ENCODE measurements around the gene OR9Q1.

Gene OR9Q1

GRCh38 chr11:58067685-58068084, 44.0 kb downstream of the OR9Q1 start:
- no peak for TF ChIP-seq CTCF (IDR thresholded peaks at IDR 0.05; ENCODE audit: insufficient read depth, missing control alignments)
- FAIRE-seq = no peak
- no peak for DNase-seq (ENCODE audit: insufficient read length, low spot score)

- FAIRE-seq (no peak), DNase-seq (ENCODE audit: insufficient read length, low spot score) (no peak)
- no peak for TF ChIP-seq CTCF (IDR thresholded peaks at IDR 0.05; ENCODE audit: insufficient read depth, missing control alignments)
Measured at GRCh38 chr11:58068655-58069054, 45.0 kb downstream of the OR9Q1 start.

- no peak for FAIRE-seq
- no peak for TF ChIP-seq CTCF (IDR thresholded peaks at IDR 0.05; ENCODE audit: insufficient read depth, missing control alignments)
- no peak for DNase-seq (ENCODE audit: insufficient read length, low spot score)
Measured at GRCh38 chr11:58070585-58070984, 46.9 kb downstream of the OR9Q1 start.

GRCh38 chr11:58075781-58076180, 52.1 kb downstream of the OR9Q1 start:
- FAIRE-seq (no peak), DNase-seq (ENCODE audit: insufficient read length, low spot score) (no peak)
- no peak for TF ChIP-seq CTCF (IDR thresholded peaks at IDR 0.05; ENCODE audit: insufficient read depth, missing control alignments)

GRCh38 chr11:58086528-58086927, 62.8 kb downstream of the OR9Q1 start:
- DNase-seq (ENCODE audit: insufficient read length, low spot score) (no peak), FAIRE-seq (no peak)
- TF ChIP-seq CTCF (IDR thresholded peaks at IDR 0.05; ENCODE audit: insufficient read depth, missing control alignments) = no peak

- FAIRE-seq = no peak
- no peak for DNase-seq (ENCODE audit: insufficient read length, low spot score)
- no peak for TF ChIP-seq CTCF (IDR thresholded peaks at IDR 0.05; ENCODE audit: insufficient read depth, missing control alignments)
Measured at GRCh38 chr11:58097437-58097836, 73.8 kb downstream of the OR9Q1 start.

- DNase-seq (ENCODE audit: insufficient read length, low spot score) = no peak
- no peak for FAIRE-seq
- no peak for TF ChIP-seq CTCF (IDR thresholded peaks at IDR 0.05; ENCODE audit: insufficient read depth, missing control alignments)
Measured at GRCh38 chr11:58121096-58121495, 97.4 kb downstream of the OR9Q1 start.

Measured in D721Med (cell line).